GM10266 (cell line): ENCODE data around the gene KIF3C.

Experiments used
- DNase-seq: peaks from one replicate; pipeline ENCODE4 v3.0.0; 2012; ENCODE audit errors: extremely low spot score
- TF ChIP-seq, protein P1 (sequence below): IDR thresholded peaks from 2 replicates; pipeline ENCODE4 v1.5.1; 2012; ENCODE audit warnings: mild to moderate bottlenecking, low read depth; ENCODE audit not compliant: control insufficient read depth, insufficient read depth; ENCODE audit errors: missing control alignments

Gene KIF3C

DNA sequence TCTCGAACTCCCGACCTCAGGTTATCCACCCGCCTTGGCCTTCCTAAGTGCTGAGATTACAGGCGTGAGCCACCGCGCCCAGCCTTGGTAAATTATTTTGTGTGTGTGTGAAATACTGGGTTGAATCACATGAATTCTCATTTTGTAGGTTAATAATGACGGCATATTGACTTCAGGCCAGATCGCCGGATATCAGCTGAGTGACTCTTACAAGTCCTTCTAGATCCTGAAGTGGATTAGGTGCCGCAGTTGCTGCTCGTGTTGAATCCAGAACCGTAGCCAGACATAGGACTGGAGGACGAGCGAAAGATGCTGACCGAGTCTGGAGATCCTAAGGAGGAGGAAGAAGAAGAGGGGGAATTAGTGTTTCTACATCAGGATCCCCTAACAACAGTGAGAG lies 12.2 kb upstream of the KIF3C start:
- no peak for DNase-seq
- TF ChIP-seq, protein P1, sequence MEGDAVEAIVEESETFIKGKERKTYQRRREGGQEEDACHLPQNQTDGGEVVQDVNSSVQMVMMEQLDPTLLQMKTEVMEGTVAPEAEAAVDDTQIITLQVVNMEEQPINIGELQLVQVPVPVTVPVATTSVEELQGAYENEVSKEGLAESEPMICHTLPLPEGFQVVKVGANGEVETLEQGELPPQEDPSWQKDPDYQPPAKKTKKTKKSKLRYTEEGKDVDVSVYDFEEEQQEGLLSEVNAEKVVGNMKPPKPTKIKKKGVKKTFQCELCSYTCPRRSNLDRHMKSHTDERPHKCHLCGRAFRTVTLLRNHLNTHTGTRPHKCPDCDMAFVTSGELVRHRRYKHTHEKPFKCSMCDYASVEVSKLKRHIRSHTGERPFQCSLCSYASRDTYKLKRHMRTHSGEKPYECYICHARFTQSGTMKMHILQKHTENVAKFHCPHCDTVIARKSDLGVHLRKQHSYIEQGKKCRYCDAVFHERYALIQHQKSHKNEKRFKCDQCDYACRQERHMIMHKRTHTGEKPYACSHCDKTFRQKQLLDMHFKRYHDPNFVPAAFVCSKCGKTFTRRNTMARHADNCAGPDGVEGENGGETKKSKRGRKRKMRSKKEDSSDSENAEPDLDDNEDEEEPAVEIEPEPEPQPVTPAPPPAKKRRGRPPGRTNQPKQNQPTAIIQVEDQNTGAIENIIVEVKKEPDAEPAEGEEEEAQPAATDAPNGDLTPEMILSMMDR: no peak

- TF ChIP-seq, protein P1: no peak
- no peak for DNase-seq
These were observed 10.8 kb upstream of the KIF3C start for GRCh38 chr2:25993049-25993448.

GRCh38 chr2:25992556-25992955 lies 10.3 kb upstream of the KIF3C start:
- TF ChIP-seq, protein P1: no peak

GRCh38 chr2:25991965-25992364 lies 9.7 kb upstream of the KIF3C start:
- TF ChIP-seq, protein P1: no peak

More at GRCh38 chr2:25992556-25992955, 10.3 kb upstream of the KIF3C start:
- DNase-seq: no peak

GRCh38 chr2:25989154-25989553 lies 6.9 kb upstream of the KIF3C start:
- TF ChIP-seq, protein P1: no peak
- no peak for DNase-seq

More at GRCh38 chr2:25991965-25992364, 9.7 kb upstream of the KIF3C start:
- DNase-seq: no peak

DNA sequence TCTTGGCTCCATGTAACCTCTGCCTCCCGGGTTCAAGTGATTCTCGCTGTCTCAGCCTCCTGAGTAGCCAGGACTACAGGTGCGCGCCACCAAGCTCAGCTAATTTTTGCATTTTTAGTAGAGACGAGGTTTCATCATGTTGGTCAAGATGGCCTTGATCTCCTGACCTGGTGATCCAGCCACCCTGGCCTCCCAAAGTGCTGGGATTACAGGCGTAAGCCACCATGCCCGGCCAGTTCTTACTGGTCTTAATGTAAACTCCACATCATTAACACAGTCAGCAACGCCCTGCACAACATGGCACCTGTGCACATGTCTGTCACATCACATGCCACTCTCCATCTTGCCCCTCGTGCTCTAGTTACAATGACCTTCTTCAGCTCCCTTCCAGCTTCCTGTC lies 5.8 kb upstream of the KIF3C start:
- TF ChIP-seq, protein P1: no peak
- no peak for DNase-seq

DNA sequence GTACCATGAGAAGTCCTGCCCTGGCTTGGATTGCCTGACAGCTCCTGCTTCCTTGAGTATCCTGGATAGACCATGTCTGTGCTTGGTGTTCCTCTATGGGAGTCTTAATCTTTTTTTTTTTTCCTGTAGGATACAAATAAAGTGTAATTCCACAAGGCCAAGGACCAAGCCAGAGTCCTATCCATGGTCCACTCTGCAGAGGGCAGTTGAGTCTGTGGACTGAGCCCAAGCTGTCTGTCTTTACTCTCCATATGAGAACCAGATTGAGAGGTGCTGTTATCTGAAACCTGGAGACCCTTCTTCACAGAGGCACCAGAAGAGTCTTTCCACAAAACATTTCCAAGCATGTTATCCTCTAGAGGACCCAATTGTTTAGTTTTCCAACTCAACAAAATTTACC lies 1.4 kb upstream of the KIF3C start:
- DNase-seq: no peak
- TF ChIP-seq, protein P1: no peak
